ENCODE measurements around the gene CSTPP1.
"Not testable (repeated sequence)": the region's sequence is repeated elsewhere in the genome, so short reads cannot be mapped to it uniquely, and the experiment has no call there.

CSTPP1 gene

DNA sequence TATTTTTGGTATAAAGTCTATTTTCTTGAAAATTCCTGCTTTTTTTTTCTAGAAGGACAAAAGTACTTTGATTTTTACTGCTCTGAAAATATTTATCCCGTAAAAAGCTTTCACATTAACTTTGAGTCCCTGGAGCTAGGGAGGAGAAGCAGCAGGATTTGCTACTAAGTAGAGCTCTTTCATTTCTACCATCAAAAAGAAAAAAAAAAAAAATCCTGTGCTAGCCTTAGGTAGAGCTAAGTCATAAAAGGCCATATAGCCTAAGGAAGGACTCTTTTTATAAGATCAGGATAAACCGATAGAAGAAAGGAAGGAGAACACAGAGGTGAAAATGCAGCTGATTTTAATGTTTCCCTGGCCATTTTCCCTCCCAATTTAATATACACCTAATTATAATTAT is 48.0 kb downstream of the CSTPP1 start:
- TF ChIP-seq, protein P1, sequence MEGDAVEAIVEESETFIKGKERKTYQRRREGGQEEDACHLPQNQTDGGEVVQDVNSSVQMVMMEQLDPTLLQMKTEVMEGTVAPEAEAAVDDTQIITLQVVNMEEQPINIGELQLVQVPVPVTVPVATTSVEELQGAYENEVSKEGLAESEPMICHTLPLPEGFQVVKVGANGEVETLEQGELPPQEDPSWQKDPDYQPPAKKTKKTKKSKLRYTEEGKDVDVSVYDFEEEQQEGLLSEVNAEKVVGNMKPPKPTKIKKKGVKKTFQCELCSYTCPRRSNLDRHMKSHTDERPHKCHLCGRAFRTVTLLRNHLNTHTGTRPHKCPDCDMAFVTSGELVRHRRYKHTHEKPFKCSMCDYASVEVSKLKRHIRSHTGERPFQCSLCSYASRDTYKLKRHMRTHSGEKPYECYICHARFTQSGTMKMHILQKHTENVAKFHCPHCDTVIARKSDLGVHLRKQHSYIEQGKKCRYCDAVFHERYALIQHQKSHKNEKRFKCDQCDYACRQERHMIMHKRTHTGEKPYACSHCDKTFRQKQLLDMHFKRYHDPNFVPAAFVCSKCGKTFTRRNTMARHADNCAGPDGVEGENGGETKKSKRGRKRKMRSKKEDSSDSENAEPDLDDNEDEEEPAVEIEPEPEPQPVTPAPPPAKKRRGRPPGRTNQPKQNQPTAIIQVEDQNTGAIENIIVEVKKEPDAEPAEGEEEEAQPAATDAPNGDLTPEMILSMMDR (IDR thresholded peaks at IDR 0.05; ENCODE audit: extremely low read depth, missing control alignments), result no peak
- no peak for DNase-seq (ENCODE audit: low spot score)

DNA sequence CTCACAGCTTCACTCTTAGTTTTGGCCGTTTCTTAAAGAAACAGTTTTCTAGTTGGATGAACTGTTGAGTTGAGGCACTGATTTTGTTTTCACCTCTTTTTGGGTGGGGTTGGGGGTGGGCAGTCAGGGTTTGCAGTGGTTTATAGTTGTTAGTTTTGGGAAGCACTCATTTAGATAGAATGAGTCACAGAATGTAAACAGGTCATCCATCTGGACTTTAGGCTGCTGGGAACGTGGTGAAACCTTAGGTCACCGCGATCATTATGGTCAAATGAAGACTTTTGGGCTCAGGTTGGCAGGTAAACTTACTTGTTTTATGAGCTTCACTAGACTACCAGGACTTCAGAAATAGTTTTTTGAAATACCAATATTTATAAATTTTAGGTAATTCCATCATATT is 48.4 kb downstream of the CSTPP1 start:
- TF ChIP-seq, protein P1 (IDR thresholded peaks at IDR 0.05; ENCODE audit: extremely low read depth, missing control alignments), result no peak
- DNase-seq (ENCODE audit: low spot score), result no peak

DNA sequence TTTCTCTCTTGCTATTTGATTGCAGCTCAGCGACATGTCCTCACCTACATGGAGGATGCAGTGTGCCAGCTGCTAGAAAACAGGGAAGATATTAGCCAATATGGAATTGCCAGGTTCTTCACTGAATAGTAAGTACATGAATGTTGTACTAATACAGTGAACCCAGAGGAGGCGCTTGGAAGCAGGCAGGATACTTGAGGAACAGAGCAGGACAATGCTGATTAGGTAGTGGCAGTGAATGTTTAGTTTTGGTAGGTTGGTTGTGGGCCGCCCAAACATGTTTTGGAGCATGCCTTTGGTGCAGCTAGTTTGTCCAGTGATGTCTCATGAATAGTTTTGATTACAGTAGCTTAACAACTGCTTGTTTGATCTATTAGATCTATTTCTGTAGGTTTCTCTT is 50.6 kb downstream of the CSTPP1 start:
- DNase-seq (ENCODE audit: low spot score), result no peak
- TF ChIP-seq, protein P1 (IDR thresholded peaks at IDR 0.05; ENCODE audit: extremely low read depth, missing control alignments), result no peak

DNA sequence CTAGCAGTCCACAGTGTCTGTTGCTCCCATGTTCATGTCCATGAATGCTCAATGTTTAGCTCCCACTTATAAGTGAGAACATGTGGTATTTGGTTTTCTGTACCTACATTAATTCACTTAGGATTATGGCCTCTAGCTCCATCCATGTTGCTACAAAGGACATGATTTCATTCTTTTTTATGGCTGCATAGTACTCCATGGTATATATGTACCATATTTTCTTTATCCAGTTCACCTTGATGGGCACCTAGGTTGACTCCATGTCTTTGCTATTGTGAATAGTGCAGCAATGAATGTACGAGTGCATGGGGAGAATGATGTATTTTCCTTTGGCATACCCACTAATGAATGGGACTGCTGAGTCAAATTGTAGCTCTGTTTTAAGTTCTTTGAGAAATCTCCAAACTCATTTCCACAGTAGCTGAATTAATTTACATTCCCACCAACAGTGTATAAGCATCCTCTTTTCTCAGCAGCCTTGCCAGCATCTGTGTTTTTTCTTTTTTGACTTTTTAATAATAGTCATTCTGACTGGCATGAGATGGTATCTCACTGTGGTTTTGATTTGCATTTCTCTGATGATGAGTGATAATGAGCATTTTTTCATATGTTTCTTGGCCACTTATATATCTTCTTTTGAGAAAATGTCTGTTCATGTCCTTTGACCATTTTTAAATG is 53.4 kb downstream of the CSTPP1 start:
- DNase-seq (ENCODE audit: low spot score), result not testable (repeated sequence)

DNA sequence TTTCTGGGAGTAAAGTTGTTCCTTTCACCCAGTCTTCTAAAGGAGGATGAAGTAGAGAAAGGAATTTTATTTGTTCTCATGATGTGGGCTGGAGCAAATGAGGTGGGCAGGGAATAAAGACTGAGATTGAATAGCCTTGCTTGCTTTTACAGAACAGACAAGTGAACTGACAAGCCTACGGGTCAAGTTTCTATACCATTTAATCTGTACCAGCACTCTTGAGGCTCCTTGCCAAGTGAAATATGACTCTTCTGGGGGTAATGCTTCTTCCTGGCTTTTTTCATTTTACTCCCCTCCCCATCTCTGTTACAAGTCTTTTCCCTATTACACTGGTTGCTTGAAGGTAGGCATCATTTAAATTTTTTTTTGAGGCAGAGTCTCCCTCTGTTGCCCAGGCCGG is 54.8 kb downstream of the CSTPP1 start:
- TF ChIP-seq, protein P1 (IDR thresholded peaks at IDR 0.05; ENCODE audit: extremely low read depth, missing control alignments), result no peak
- DNase-seq (ENCODE audit: low spot score), result no peak

DNA sequence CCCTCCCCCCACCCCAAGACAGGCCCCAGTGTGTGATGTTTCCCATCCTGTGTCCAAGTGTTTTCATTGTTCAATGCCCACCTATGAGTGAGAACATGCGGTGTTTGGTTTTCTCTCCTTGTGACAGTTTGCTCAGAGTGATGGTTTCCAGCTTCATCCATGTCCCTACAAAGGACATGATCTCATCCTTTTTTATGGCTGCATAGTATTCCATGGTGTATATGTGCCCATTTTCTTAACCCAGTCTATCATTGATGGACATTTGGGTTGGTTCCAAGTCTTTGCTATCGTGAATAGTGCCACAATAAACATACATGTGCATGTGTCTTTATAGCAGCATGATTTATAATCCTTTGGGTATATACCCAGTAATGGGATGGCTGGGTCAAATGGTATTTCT is 55.8 kb downstream of the CSTPP1 start:
- not testable (repeated sequence) for DNase-seq (ENCODE audit: low spot score)

DNA sequence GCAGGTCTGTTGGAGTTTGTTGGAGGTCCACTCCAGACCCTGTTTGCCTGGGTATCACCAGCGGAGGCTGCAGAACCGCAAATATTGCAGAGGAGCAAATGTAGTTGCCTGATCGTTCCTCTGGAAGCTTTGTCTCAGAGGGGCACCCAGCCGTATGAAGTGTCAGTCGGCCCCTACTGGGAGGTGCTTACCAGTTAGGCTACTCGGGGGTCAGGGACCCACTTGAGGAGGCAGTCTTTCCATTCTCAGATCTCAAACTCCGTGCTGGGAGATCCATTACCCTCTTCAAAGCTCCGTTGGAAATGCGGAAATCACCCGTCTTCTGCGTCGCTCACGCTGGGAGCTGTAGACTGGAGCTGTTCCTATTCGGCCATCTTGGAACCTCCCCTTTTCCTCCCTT is 61.2 kb downstream of the CSTPP1 start:
- not testable (repeated sequence) for DNase-seq (ENCODE audit: low spot score)

DNA sequence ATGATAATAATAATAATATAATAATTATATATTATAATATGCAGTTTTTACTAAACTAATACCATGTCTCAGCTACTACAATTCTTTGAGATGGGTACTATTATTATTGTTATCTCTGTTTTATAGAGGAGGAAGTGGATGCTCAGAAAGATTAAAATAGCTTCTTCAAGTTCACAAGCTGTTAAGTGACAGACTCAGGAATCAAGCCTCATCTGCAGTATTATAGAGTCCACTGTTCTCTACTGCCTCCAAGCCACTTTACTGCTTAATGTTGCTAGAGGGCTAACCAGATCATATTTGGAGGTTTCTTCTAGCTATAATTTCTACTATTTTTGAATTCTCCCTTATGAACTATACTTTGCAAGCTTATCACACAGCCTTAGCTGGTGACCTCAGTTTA is 62.7 kb downstream of the CSTPP1 start:
- TF ChIP-seq, protein P1 (IDR thresholded peaks at IDR 0.05; ENCODE audit: extremely low read depth, missing control alignments), result no peak
- no peak for DNase-seq (ENCODE audit: low spot score)

DNA sequence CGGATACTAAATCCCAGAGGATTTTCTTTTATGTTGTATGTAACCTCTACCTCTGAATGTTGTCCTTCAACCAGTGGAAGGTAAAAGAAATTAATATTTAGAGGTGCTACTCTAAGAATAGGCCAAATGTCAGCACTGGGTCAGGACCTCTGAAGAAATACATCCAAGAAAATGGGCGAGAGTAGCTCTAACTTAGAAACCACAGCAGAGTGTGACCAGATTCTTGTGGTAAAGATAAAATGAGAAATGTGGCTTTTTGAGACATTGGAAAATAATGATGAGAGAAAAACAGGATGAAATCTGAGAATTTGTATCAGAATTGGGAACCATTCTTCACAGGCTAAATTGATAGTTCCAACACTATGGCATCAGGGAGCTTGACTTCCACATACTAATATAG is 63.5 kb downstream of the CSTPP1 start:
- TF ChIP-seq, protein P1 (IDR thresholded peaks at IDR 0.05; ENCODE audit: extremely low read depth, missing control alignments), result no peak
- DNase-seq (ENCODE audit: low spot score), result no peak
